A549 (cell line): ENCODE data around the gene TNNI2. TPM values are rescaled to one million over a fixed set of nuclear protein-coding genes. Genes with fewer than 3 reads are reported as not detected.

Source experiments
- ATAC-seq, 2 experiments: fragments of 200-7000 bp in 1 of 2; fragments of >200 bp in 1 of 2; cut with Nextera tagmentation in 1 of 2; cut with Tn5 transposase in 1 of 2; 3 replicates each; pipeline versions ENCODE4 v1.8.0 to v1.9.1; 2018 to 2020; ENCODE audit warnings: mild to moderate bottlenecking in 1 of 2, moderate library complexity in 1 of 2
- CTCF ChIA-PET: fragments of 300-600 bp; sonication (Branson Sonifier 250); formaldehyde crosslinking; extraction: SDS; loops from one replicate; lab custom pipeline; 2021; ENCODE audit warnings: antibody characterized with exemption, inconsistent platforms; lab: Yijun Ruan, JAX
- POLR2A ChIA-PET: fragments of 350-600 bp; formaldehyde crosslinking; extraction: SDS; loops from one replicate; lab custom pipeline; 2021; ENCODE audit warnings: antibody characterized with exemption, inconsistent platforms; lab: Yijun Ruan, JAX
- DNase-seq, 2 experiments: peaks; one replicate each; pipeline versions ENCODE4 v3.0.0 to v3.0.0-alpha.2; 2011 to 2016; ENCODE audit warnings: low read depth in 1 of 2, low spot score in 1 of 2
- FAIRE-seq: peaks from 2 replicates; lab custom pipeline; 2011; peaks lifted over from hg19 to GRCh38; lab: Jason Lieb, UNC
- H3K27ac ChIP-seq, 2 experiments: fragments of >200 bp; sonication (Bioruptor Twin); formaldehyde crosslinking; 3 replicates each; pipeline ENCODE4 v1.5.1; 2016 to 2017
- H3K4me1 ChIP-seq: fragments of >200 bp; sonication (Bioruptor Twin); formaldehyde crosslinking; 3 replicates; pipeline ENCODE4 v1.6.1; 2016
- H3K4me2 ChIP-seq: fragments of >200 bp; sonication (Bioruptor Twin); formaldehyde crosslinking; 3 replicates; pipeline ENCODE4 v1.6.1; 2016
- H3K4me3 ChIP-seq: fragments of >200 bp; sonication (Bioruptor Twin); formaldehyde crosslinking; 3 replicates; pipeline ENCODE4 v1.5.1; 2016
- H3K9me3 ChIP-seq: fragments of >200 bp; sonication (Bioruptor Twin); formaldehyde crosslinking; 3 replicates; pipeline ENCODE4 v1.6.1; 2016
- CBX2 ChIP-seq: fragments of 200-600 bp; sonication (generic); IDR thresholded peaks from 2 replicates; pipeline ENCODE4 v1.6.1; 2016; ENCODE audit warnings: low read depth, mild to moderate bottlenecking, borderline replicate concordance
- CTCF ChIP-seq: fragments of >200 bp; sonication (Bioruptor Twin); formaldehyde crosslinking; IDR thresholded peaks from 3 replicates; pipeline ENCODE4 v1.5.1; 2016
- EHMT2 ChIP-seq: fragments of 200-600 bp; sonication (generic); IDR thresholded peaks from 2 replicates; pipeline ENCODE4 v1.6.1; 2016; ENCODE audit warnings: antibody characterized with exemption, low read depth, mild to moderate bottlenecking, moderate library complexity
- EP300 ChIP-seq, 2 experiments: fragments of >200 bp; sonication (Bioruptor Twin); formaldehyde crosslinking; IDR thresholded peaks; 2 replicates in 1 of 2; 3 replicates in 1 of 2; pipeline ENCODE4 v1.6.1; 2016 to 2017
- ESRRA ChIP-seq: fragments of 150-350 bp; IDR thresholded peaks from 2 replicates; pipeline ENCODE4 v1.6.1; 2014; ENCODE audit warnings: mild to moderate bottlenecking, low read length, borderline replicate concordance
- FOXS1 ChIP-seq: fragments of 250-450 bp; sonication (Bioruptor Pico); IDR thresholded peaks from 2 replicates; pipeline ENCODE4 v1.5.0; 2020; ENCODE audit warnings: mild to moderate bottlenecking, moderate library complexity
- HEYL ChIP-seq: fragments of 250-450 bp; sonication (Bioruptor Pico); IDR thresholded peaks from 2 replicates; pipeline ENCODE4 v1.8.0; 2021; ENCODE audit warnings: mild to moderate bottlenecking, moderate library complexity
- HOXB13 ChIP-seq: fragments of 250-450 bp; sonication (Bioruptor Pico); IDR thresholded peaks from 2 replicates; pipeline ENCODE4 v1.5.0; 2020; ENCODE audit warnings: low read depth, mild to moderate bottlenecking, moderate library complexity
- MAFK ChIP-seq: fragments of 450-650 bp; IDR thresholded peaks from 2 replicates; pipeline ENCODE4 v1.6.1; 2014; ENCODE audit not compliant: partially characterized antibody
- NFE2L2 ChIP-seq: fragments of 150-350 bp; conservative IDR thresholded peaks from 2 replicates; pipeline ENCODE4 v1.6.1; 2014; ENCODE audit warnings: low read length
- PBX3 ChIP-seq: IDR thresholded peaks from 2 replicates; pipeline ENCODE4 v1.6.1; 2012
- PHF8 ChIP-seq: fragments of 200-600 bp; sonication (generic); IDR thresholded peaks from 2 replicates; pipeline ENCODE4 v1.6.1; 2016; ENCODE audit warnings: low read depth, mild to moderate bottlenecking, antibody characterized with exemption, moderate library complexity, borderline replicate concordance
- POLR2A ChIP-seq: IDR thresholded peaks from 2 replicates; pipeline ENCODE4 v1.6.1; 2012; ENCODE audit warnings: mild to moderate bottlenecking, low read length
- RARB ChIP-seq: fragments of 250-450 bp; sonication (Bioruptor Pico); IDR thresholded peaks from 2 replicates; pipeline ENCODE4 v1.8.0; 2021; ENCODE audit warnings: mild to moderate bottlenecking, moderate library complexity
- RCOR1 ChIP-seq: fragments of 150-350 bp; IDR thresholded peaks from 2 replicates; pipeline ENCODE4 v1.6.1; 2014; ENCODE audit warnings: antibody characterized with exemption, low read length, low read depth
- TFCP2L1 ChIP-seq: fragments of 250-450 bp; sonication (Bioruptor Pico); IDR thresholded peaks from 2 replicates; pipeline ENCODE4 v1.5.0; 2021; ENCODE audit warnings: mild to moderate bottlenecking
- TP53 ChIP-seq: fragments of 250-450 bp; sonication (Bioruptor Pico); IDR thresholded peaks from 2 replicates; pipeline ENCODE4 v1.5.0; 2021; ENCODE audit warnings: mild to moderate bottlenecking, moderate library complexity
- ZSCAN20 ChIP-seq: fragments of 250-450 bp; sonication (Bioruptor Pico); IDR thresholded peaks from 2 replicates; pipeline ENCODE4 v1.8.0; 2022; ENCODE audit warnings: mild to moderate bottlenecking, moderate library complexity
- WGBS: methylation state at CpG from one replicate; pipeline ENCODE4 v1.1.6; 2017; ENCODE audit errors: missing lambda C conversion rate; 5-methylcytosine and 5-hydroxymethylcytosine counted together
- polyA plus RNA-seq, 4 experiments: library from polyadenylated mRNA; depleted of rRNA in 3 of 4; stranded (reverse); fragments of >200 nt; fragmentation: RNase III in 1 of 4; extraction: RNeasy Plus Mini Kit Qiagen cat#74134 plus additional on column Dnase treatment in 1 of 4; gene quantifications; 2 replicates in 3 of 4; 3 replicates in 1 of 4; pipeline ENCODE4 v1.2.3, GENCODE V29; 2011 to 2017
- TF ChIP-seq, protein P1 (sequence below): fragments of 250-450 bp; sonication (Bioruptor Pico); IDR thresholded peaks from 2 replicates; pipeline ENCODE4 v1.5.0; 2021; ENCODE audit warnings: mild to moderate bottlenecking, moderate library complexity, borderline replicate concordance
- TF ChIP-seq, protein P2 (sequence below): fragments of 250-450 bp; sonication (Bioruptor Pico); IDR thresholded peaks from 2 replicates; pipeline ENCODE4 v1.5.0; 2020; ENCODE audit warnings: low read depth, mild to moderate bottlenecking, moderate library complexity

Gene TNNI2
- polyA plus RNA-seq, 2 of the 4 experiments (the other 2 are of a cell fraction) = not detected

DNA sequence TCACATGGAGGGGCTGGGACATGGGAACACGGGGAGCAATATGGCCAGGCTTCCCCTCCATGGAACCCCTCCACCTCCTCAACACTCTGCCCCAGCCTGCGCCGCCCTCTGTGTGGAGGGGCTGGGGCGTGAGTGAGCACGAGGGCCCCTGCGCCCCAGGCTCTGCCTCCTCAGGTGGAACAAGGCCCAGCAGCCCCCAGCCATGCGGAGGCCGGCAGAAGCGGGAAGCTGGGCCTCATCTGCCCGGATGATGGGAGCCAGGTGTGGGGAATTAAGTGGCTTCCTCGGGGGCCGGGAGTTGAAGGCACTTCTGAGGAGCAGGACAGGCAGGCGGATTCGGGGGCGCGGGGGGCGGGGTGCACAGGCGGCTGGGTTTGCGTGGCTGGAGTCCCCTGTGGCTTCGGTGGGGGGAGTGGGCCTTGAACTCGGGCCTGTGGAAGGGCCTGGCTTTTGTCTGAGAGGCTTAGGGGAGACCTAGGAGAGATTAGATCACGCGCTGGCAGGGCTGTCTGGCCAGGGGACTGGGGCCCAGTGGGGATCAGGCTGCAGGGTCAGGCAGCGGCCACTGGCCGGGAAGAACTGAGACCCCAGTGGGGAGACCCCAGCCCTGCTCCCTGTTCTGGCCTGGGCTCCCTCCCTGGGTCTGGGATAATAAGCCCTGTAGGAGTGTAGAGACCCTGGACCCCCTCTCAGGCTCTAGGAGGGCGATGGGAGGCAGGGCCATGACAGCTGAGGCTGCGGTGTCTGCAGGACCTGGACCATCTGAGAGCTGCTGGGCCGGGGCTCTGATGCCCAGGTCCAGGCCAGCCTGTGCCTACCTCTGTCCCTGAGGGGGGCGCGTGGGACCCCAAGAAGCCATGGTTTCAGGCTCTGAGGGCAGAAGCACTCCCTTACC, 39.6 kb downstream of the TNNI2 start:
- 83% methylated on average over 18 of the region's 30 CpGs for WGBS
- no peak for DNase-seq
- Histone ChIP-seq H3K27ac (no peak overlapping the region), H3K4me2 (no peak overlapping the region), H3K4me1 (peaks cover 13% of the 10 kb centered on the region; the same call in 2 of the 3 replicates), H3K4me3 (no peak overlapping the region), H3K9me3 (no peaks in the 10 kb centered on the region)
- POLR2A ChIA-PET = no interaction called here
- CTCF ChIA-PET = interaction anchor here (0.7 to 10.1 kb wide), 12 partner anchors 9 to 273 kb away, joined by 3 to 334 read pairs (median 6); partner anchors contain the start of genes MRPL23 and TNNI2
- no peak for FAIRE-seq
- TF ChIP-seq RARB (CRISPR knock-in tag) = no peak
- TF ChIP-seq NFE2L2 = no peak
- TF ChIP-seq EHMT2 = no peak
- TF ChIP-seq HOXB13 = no peak
- no peak for TF ChIP-seq POLR2A
- no peak for TF ChIP-seq CTCF
- TF ChIP-seq, protein P1, sequence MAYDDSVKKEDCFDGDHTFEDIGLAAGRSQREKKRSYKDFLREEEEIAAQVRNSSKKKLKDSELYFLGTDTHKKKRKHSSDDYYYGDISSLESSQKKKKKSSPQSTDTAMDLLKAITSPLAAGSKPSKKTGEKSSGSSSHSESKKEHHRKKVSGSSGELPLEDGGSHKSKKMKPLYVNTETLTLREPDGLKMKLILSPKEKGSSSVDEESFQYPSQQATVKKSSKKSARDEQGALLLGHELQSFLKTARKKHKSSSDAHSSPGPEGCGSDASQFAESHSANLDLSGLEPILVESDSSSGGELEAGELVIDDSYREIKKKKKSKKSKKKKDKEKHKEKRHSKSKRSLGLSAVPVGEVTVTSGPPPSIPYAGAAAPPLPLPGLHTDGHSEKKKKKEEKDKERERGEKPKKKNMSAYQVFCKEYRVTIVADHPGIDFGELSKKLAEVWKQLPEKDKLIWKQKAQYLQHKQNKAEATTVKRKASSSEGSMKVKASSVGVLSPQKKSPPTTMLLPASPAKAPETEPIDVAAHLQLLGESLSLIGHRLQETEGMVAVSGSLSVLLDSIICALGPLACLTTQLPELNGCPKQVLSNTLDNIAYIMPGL (CRISPR knock-in tag) = no peak
- no peak for TF ChIP-seq CBX2
- TF ChIP-seq ESRRA = no peak
- TF ChIP-seq, protein P2, sequence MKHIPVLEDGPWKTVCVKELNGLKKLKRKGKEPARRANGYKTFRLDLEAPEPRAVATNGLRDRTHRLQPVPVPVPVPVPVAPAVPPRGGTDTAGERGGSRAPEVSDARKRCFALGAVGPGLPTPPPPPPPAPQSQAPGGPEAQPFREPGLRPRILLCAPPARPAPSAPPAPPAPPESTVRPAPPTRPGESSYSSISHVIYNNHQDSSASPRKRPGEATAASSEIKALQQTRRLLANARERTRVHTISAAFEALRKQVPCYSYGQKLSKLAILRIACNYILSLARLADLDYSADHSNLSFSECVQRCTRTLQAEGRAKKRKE (CRISPR knock-in tag) = no peak
- no peak for TF ChIP-seq ZSCAN20 (CRISPR knock-in tag)
- ATAC-seq = no peak

- Histone ChIP-seq H3K9me3 (no peaks in the 10 kb centered on the region), H3K27ac (no peak overlapping the region), H3K4me3 (no peak overlapping the region), H3K4me1 (peaks cover 13% of the 10 kb centered on the region; the same call in 2 of the 3 replicates), H3K4me2 (no peak overlapping the region)
- ChIA-PET CTCF (interaction anchor here (0.7 to 10.1 kb wide), 8 partner anchors 10 to 272 kb away, joined by 3 to 334 read pairs (median 4); no protein-coding TSS in a partner anchor), POLR2A (no interaction called here)
- ATAC-seq (no peak), FAIRE-seq (no peak), DNase-seq (no peak)
- WGBS = 84% methylated on average over 12 of the region's 13 CpGs
- TF ChIP-seq TFCP2L1 (CRISPR knock-in tag) (no peak), PBX3 (no peak), HEYL (CRISPR knock-in tag) (no peak), MAFK (no peak), TP53 (CRISPR knock-in tag) (no peak), RCOR1 (no peak), PHF8 (no peak), EP300 (IDR thresholded peaks at IDR 0.05) (no peak), ZSCAN20 (CRISPR knock-in tag) (no peak), EHMT2 (no peak), FOXS1 (CRISPR knock-in tag) (no peak)
Observed at GRCh38 chr11:1879342-1879940, 40.7 kb downstream of the TNNI2 start.
